ENCODE data around the gene DR1.

Gene DR1

DNA sequence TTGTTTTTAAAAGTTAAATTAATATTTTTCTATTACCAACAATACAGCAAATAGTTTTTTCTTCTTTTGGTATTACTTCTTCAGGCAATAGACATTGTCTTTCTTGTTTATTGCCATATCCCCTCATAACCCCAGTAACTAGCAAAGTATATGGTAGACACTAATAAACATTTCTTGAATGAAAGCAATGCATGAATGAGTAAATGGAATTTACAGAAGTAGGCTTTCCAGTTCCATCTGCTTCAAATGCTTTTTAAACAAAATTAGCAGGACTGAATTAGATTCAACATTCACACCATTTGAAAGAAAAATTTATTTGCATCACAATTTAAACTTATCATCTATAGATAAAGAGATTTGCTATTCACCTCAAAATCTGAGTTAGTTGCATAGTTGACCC is 5.6 kb upstream of the DR1 start:
- Histone ChIP-seq H3K9me3 (ENCODE audit: severe bottlenecking) (no peaks in the 10 kb centered on the region), H3K4me3 (ENCODE audit: low read depth, low read length) (no peak overlapping the region), H3K27me3 (ENCODE audit: insufficient read depth, low read depth, severe bottlenecking) (no peaks in the 10 kb centered on the region), H3K36me3 (no peaks in the 10 kb centered on the region; the same call in 1 of the 2 replicates), H3K27ac (no peak overlapping the region)
- no peak for DNase-seq
- TF ChIP-seq, protein P1, sequence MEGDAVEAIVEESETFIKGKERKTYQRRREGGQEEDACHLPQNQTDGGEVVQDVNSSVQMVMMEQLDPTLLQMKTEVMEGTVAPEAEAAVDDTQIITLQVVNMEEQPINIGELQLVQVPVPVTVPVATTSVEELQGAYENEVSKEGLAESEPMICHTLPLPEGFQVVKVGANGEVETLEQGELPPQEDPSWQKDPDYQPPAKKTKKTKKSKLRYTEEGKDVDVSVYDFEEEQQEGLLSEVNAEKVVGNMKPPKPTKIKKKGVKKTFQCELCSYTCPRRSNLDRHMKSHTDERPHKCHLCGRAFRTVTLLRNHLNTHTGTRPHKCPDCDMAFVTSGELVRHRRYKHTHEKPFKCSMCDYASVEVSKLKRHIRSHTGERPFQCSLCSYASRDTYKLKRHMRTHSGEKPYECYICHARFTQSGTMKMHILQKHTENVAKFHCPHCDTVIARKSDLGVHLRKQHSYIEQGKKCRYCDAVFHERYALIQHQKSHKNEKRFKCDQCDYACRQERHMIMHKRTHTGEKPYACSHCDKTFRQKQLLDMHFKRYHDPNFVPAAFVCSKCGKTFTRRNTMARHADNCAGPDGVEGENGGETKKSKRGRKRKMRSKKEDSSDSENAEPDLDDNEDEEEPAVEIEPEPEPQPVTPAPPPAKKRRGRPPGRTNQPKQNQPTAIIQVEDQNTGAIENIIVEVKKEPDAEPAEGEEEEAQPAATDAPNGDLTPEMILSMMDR (IDR thresholded peaks at IDR 0.05; ENCODE audit: low read depth, low read length), result no peak

DNA sequence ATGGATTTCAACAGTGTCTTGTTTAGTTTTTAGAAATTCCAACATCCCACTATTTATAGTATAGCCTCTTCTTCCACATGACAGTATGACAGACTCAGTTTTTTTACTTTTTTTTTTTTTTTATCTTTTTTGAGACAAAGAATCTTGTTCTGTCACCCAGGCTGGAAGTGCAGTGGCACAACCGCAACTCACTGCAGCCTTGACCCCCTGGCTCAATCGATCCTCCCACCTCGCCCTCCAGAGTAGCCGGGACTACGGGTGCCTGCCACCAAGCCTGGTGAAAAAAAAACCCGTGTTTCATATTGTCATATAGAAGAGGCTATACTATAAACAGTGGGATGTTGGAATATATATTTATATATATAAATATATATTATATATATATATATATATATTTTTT is 1.2 kb upstream of the DR1 start:
- Histone ChIP-seq H3K27me3 (ENCODE audit: insufficient read depth, low read depth, severe bottlenecking) (no peaks in the 10 kb centered on the region), H3K36me3 (peaks cover 12% of the 10 kb centered on the region), H3K4me3 (ENCODE audit: low read depth, low read length) (no peak overlapping the region), H3K9me3 (ENCODE audit: severe bottlenecking) (no peaks in the 10 kb centered on the region), H3K27ac (no peak overlapping the region)
- no peak for DNase-seq
- TF ChIP-seq, protein P1 (IDR thresholded peaks at IDR 0.05; ENCODE audit: low read depth, low read length), result no peak

DNA sequence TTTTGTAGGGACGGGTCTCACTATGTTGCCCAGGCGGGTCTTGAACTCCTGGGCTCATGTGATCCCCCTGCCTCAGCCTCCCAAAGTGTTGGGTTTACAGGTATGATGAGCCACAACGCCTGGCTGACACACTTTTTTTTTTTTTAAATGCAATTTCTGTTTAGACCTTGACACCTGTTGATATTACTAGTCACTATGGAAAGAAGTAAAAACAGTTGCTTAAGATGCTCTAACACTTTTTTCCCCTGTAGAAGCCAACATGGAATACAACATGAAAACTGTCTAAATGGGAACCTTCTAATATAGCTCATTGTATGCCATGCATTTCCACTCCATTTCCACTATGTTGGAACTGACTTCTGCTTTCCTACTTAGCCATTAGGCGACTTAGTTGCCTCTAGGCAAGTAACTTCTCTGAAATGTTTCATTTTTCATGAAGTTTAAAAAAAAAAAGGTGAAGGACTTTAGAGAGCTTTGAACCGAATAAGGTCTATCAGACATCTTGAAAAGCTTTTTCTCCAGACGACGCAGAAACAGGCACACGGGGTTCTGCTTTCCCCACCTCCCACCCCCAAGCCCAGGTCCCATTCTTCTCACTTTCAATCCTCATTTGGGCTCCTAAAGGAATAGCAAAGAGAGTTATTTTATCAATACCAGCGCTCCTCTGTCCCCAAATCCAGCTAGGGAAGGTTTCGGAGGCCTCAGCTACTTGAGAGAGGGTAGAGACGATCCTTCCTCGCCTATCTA is 648 bp upstream of the DR1 start:
- Histone ChIP-seq H3K4me3 (ENCODE audit: low read depth, low read length) (peak overlapping the region; percentile 76), H3K9me3 (ENCODE audit: severe bottlenecking) (no peaks in the 10 kb centered on the region), H3K27me3 (ENCODE audit: insufficient read depth, low read depth, severe bottlenecking) (no peaks in the 10 kb centered on the region), H3K36me3 (peaks cover 18% of the 10 kb centered on the region), H3K27ac (peak overlapping the region; percentile 98)
- DNase-seq, result no peak
- TF ChIP-seq, protein P1 (IDR thresholded peaks at IDR 0.05; ENCODE audit: low read depth, low read length), result no peak

DNA sequence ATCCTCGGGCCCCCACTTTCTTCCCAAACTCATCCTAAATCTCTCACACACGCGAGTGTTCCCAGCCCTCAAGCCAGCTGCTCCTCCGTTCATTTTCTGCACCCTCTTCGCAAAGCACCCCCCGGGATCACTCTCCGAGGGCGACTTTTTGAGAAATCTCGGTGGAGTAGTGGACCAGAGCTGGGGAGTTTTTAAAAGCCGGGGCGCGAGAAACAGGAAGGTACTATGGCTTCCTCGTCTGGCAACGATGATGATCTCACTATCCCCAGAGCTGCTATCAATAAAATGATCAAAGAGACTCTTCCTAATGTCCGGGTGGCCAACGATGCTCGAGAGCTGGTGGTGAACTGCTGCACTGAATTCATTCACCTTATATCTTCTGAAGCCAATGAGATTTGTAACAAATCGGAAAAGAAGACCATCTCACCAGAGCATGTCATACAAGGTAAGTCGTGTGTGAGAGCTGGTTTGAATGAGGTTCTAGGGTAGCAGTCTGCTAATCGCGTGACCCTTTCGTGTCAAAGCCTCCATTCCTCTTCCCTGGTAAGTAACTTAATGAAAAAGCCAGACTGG is 800 bp downstream of the DR1 start:
- H3K9me3 ChIP-seq (ENCODE audit: severe bottlenecking), result no peaks in the 10 kb centered on the region
- H3K27ac ChIP-seq, result peak overlapping the region; percentile 98
- TF ChIP-seq, protein P1 (IDR thresholded peaks at IDR 0.05; ENCODE audit: low read depth, low read length), result no peak
- H3K4me3 ChIP-seq (ENCODE audit: low read depth, low read length), result peak overlapping the region; percentile 76
- H3K36me3 ChIP-seq, result peaks cover 24% of the 10 kb centered on the region
- peak; percentile 11 for DNase-seq
- H3K27me3 ChIP-seq (ENCODE audit: insufficient read depth, low read depth, severe bottlenecking), result no peaks in the 10 kb centered on the region

DNA sequence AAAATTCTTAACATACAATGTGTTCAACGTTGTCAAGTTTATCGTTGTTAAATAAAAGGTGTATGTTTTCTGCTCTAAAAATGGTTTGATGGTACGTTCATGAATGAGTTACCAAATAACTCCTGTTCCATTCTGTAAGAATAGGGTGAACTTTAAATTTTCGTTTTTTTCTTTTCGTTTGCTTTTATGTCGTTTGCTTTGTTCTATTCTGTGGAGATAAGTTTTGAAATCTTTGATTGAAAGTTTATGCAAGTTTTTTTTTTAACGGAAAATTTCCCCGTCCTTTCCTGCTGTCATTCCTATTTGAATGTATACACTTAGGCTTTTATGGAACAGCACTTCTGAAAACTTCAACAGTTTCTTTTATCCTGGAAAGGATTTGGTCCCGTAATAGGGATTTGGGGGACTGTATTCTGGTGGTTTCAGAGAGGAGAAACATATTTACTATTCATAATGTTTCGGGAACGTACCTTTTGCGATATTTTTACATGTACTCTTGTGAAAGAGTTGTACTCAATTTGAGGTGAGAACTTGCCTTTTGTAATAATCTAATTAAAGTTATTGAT is 1.7 kb downstream of the DR1 start:
- Histone ChIP-seq H3K36me3 (peaks cover 27% of the 10 kb centered on the region), H3K4me3 (ENCODE audit: low read depth, low read length) (peak overlapping the region; percentile 76), H3K9me3 (ENCODE audit: severe bottlenecking) (no peaks in the 10 kb centered on the region), H3K27me3 (ENCODE audit: insufficient read depth, low read depth, severe bottlenecking) (no peaks in the 10 kb centered on the region), H3K27ac (peak overlapping the region; percentile 98; the same call in 1 of the 2 replicates)
- TF ChIP-seq, protein P1 (IDR thresholded peaks at IDR 0.05; ENCODE audit: low read depth, low read length), result no peak
- DNase-seq, result no peak

Measured in WERI-Rb-1 (cell line).